MM.1S (cell line): ENCODE data around the gene PROX1.

Experiments used
- DNase-seq: peaks from one replicate; pipeline ENCODE4 v3.0.0-alpha.2; 2015
- H2AFZ ChIP-seq: fragments of 300-600 bp; sonication (generic); 2 replicates; pipeline ENCODE4 v1.6.0; 2016; ENCODE audit warnings: antibody characterized with exemption, low read length
- H3F3A ChIP-seq: fragments of 300-600 bp; sonication (generic); 2 replicates; pipeline ENCODE4 v1.6.1; 2016; ENCODE audit warnings: mild to moderate bottlenecking, antibody characterized with exemption, low read length, moderate library complexity, mixed read lengths; ENCODE audit not compliant: insufficient read depth
- H3K27ac ChIP-seq: fragments of 300-600 bp; sonication (generic); 2 replicates; pipeline ENCODE4 v1.5.1; 2016; ENCODE audit warnings: mild to moderate bottlenecking, low read length
- H3K27me3 ChIP-seq: fragments of 300-600 bp; sonication (generic); replicated peaks from 2 replicates; pipeline ENCODE4 v1.6.0; 2016; ENCODE audit warnings: low read length; ENCODE audit not compliant: insufficient read depth
- H3K36me3 ChIP-seq: fragments of 300-600 bp; sonication (generic); replicated peaks from 2 replicates; pipeline ENCODE4 v1.6.1; 2016; ENCODE audit warnings: mild to moderate bottlenecking, low read length, mixed read lengths; ENCODE audit not compliant: insufficient read depth
- H3K4me1 ChIP-seq: fragments of 300-600 bp; sonication (generic); 2 replicates; pipeline ENCODE4 v1.6.1; 2016; ENCODE audit warnings: low read length, mixed read lengths
- H3K4me2 ChIP-seq: fragments of 300-600 bp; sonication (generic); 2 replicates; pipeline ENCODE4 v1.6.0; 2016; ENCODE audit warnings: low read depth, low read length
- H3K4me3 ChIP-seq: fragments of 300-600 bp; sonication (generic); 2 replicates; pipeline ENCODE4 v1.5.1; 2016; ENCODE audit warnings: low read length, mixed read lengths
- H3K79me2 ChIP-seq: fragments of 300-600 bp; sonication (generic); 2 replicates; pipeline ENCODE4 v1.6.1; 2016; ENCODE audit warnings: mixed run types, low read length, mixed read lengths
- H3K9ac ChIP-seq: fragments of 300-600 bp; sonication (generic); 2 replicates; pipeline ENCODE4 v1.6.1; 2016; ENCODE audit warnings: low read length, mixed read lengths
- H3K9me2 ChIP-seq: fragments of 300-600 bp; sonication (generic); replicated peaks from 2 replicates; pipeline ENCODE4 v1.6.1; 2016; ENCODE audit warnings: mild to moderate bottlenecking, low read length, mixed read lengths; ENCODE audit not compliant: insufficient read depth
- H3K9me3 ChIP-seq: fragments of 300-600 bp; sonication (generic); replicated peaks from 2 replicates; pipeline ENCODE4 v1.6.1; 2016; ENCODE audit warnings: mild to moderate bottlenecking, low read length, mixed read lengths; ENCODE audit not compliant: insufficient read depth
- H4K20me1 ChIP-seq: fragments of 300-600 bp; sonication (generic); 2 replicates; pipeline ENCODE4 v1.6.1; 2016; ENCODE audit warnings: mild to moderate bottlenecking, low read length, moderate library complexity, mixed read lengths; ENCODE audit not compliant: insufficient read depth
- CTCF ChIP-seq: fragments of 300-600 bp; sonication (generic); IDR thresholded peaks from 2 replicates; pipeline ENCODE4 v1.5.1; 2016; ENCODE audit warnings: antibody characterized with exemption, low read length, mixed read lengths
- EZH2 ChIP-seq: fragments of 300-600 bp; sonication (generic); optimal IDR thresholded peaks from 2 replicates; pipeline ENCODE3; 2017; ENCODE audit warnings: low read depth, mild to moderate bottlenecking, antibody characterized with exemption, low read length, mixed read lengths
- EZH2phosphoT487 ChIP-seq: fragments of 300-600 bp; sonication (generic); IDR thresholded peaks from 2 replicates; pipeline ENCODE4 v1.6.1; 2018; ENCODE audit warnings: antibody characterized with exemption, low read length

PROX1 gene

GRCh38 chr1:214008791-214009422, 21.1 kb downstream of the PROX1 start:
- Histone ChIP-seq H3K4me3 (no peak overlapping the region), H2AFZ (no peak overlapping the region), H3K79me2 (no peaks in the 10 kb centered on the region), H3K9me3 (no peaks in the 10 kb centered on the region), H3K36me3 (no peaks in the 10 kb centered on the region), H3K27me3 (no peaks in the 10 kb centered on the region), H3F3A (no peaks in the 10 kb centered on the region), H3K4me2 (no peak overlapping the region), H4K20me1 (no peaks in the 10 kb centered on the region), H3K4me1 (no peaks in the 10 kb centered on the region), H3K27ac (no peak overlapping the region), H3K9me2 (no peaks in the 10 kb centered on the region), H3K9ac (no peak overlapping the region)
- DNase-seq, result no peak
- TF ChIP-seq EZH2 (no peak), CTCF (no peak), EZH2phosphoT487 (no peak)

GRCh38 chr1:214009423-214010196, 21.8 kb downstream of the PROX1 start:
- no peak for DNase-seq
- Histone ChIP-seq H3K9ac (no peak overlapping the region), H2AFZ (no peak overlapping the region), H3K4me1 (no peaks in the 10 kb centered on the region), H3K4me2 (no peak overlapping the region), H3K27ac (no peak overlapping the region), H3F3A (no peaks in the 10 kb centered on the region), H4K20me1 (no peaks in the 10 kb centered on the region), H3K9me2 (no peaks in the 10 kb centered on the region), H3K36me3 (no peaks in the 10 kb centered on the region), H3K27me3 (no peaks in the 10 kb centered on the region), H3K4me3 (no peak overlapping the region), H3K9me3 (no peaks in the 10 kb centered on the region), H3K79me2 (no peaks in the 10 kb centered on the region)
- TF ChIP-seq EZH2phosphoT487 (no peak), CTCF (no peak), EZH2 (no peak)

DNA sequence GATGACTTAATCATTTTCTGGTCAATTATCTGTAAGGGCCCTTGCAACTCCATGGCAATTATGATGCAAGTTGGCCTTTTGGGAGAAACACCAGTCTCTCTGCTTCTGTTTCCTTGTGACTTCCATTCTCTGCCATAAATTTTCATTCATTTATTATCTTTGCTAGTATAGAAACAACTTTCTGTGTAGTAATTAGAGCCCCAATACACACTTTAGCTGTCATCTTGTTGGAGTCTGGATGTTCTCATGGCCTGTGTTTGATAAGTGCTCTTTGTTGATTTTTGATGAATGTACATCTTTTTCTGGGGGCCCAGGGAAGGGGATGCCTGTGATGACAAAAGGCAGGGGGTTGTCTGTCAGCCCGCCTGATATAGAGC, 22.4 kb downstream of the PROX1 start:
- no peaks in the 10 kb centered on the region for H3K36me3 ChIP-seq
- no peak overlapping the region for H3K27ac ChIP-seq
- no peak for DNase-seq
- no peak overlapping the region for H3K4me2 ChIP-seq
- H3F3A ChIP-seq, result no peaks in the 10 kb centered on the region
- no peak overlapping the region for H3K9ac ChIP-seq
- H3K9me3 ChIP-seq, result no peaks in the 10 kb centered on the region
- no peaks in the 10 kb centered on the region for H3K79me2 ChIP-seq
- TF ChIP-seq EZH2 (no peak), CTCF (no peak)
- H3K4me3 ChIP-seq, result no peak overlapping the region
- H3K9me2 ChIP-seq, result no peaks in the 10 kb centered on the region
- no peaks in the 10 kb centered on the region for H3K4me1 ChIP-seq
- H2AFZ ChIP-seq, result no peak overlapping the region
- no peaks in the 10 kb centered on the region for H4K20me1 ChIP-seq
- no peaks in the 10 kb centered on the region for H3K27me3 ChIP-seq
